RPMI7951 (cell line): ENCODE data around the gene NXPE3. TPM values are rescaled to one million over a fixed set of nuclear protein-coding genes. Genes with fewer than 3 reads are reported as not detected.

ENCODE experiments used
- DNase-seq: peaks from one replicate; pipeline ENCODE4 v3.0.0-alpha.2; 2012; ENCODE audit warnings: low read depth
- total RNA-seq: library from RNA; depleted of rRNA; stranded (reverse); fragments of >200 nt; shearing (Covaris generic); gene quantifications from 2 replicates; pipeline ENCODE4 v1.2.3, GENCODE V29; 2014

Gene NXPE3
- total RNA-seq, 1 experiment from 2014 or later, result 17.1 TPM

- DNase-seq, result peak; percentile 63
Observed at GRCh38 chr3:101828691-101829436, 49.9 kb downstream of the NXPE3 start.

GRCh38 chr3:101829437-101829830 lies 50.4 kb downstream of the NXPE3 start:
- no peak for DNase-seq

- no peak for DNase-seq
Observed at GRCh38 chr3:101829874-101830273, 50.9 kb downstream of the NXPE3 start.

GRCh38 chr3:101833446-101833974 lies 54.5 kb downstream of the NXPE3 start:
- DNase-seq, result no peak

- DNase-seq, result no peak
Observed at GRCh38 chr3:101835676-101836075, 56.7 kb downstream of the NXPE3 start.

GRCh38 chr3:101836160-101836559 lies 57.1 kb downstream of the NXPE3 start:
- no peak for DNase-seq

GRCh38 chr3:101836652-101837598 lies 57.9 kb downstream of the NXPE3 start:
- peak; percentile 47 for DNase-seq

GRCh38 chr3:101838691-101839090 lies 59.7 kb downstream of the NXPE3 start:
- no peak for DNase-seq

- DNase-seq, result no peak
Observed at GRCh38 chr3:101840066-101840465, 61.1 kb downstream of the NXPE3 start.

GRCh38 chr3:101842245-101842934 lies 63.4 kb downstream of the NXPE3 start:
- peak; percentile 69 for DNase-seq

GRCh38 chr3:101842935-101843330 lies 63.9 kb downstream of the NXPE3 start:
- DNase-seq, result no peak

- no peak for DNase-seq
Observed at GRCh38 chr3:101845425-101845824, 66.4 kb downstream of the NXPE3 start.

GRCh38 chr3:101846709-101847108 lies 67.7 kb downstream of the NXPE3 start:
- no peak for DNase-seq

GRCh38 chr3:101847328-101847727 lies 68.3 kb downstream of the NXPE3 start:
- no peak for DNase-seq

GRCh38 chr3:101848326-101848725 lies 69.3 kb downstream of the NXPE3 start:
- no peak for DNase-seq

GRCh38 chr3:101848754-101849713 lies 70.0 kb downstream of the NXPE3 start, which contains the start of gene NFKBIZ:
TSS of gene NFKBIZ (plus strand) at chr3:101849514. CDS start at chr3:101849629, 115 bp downstream.
- DNase-seq, result peak; percentile 94

GRCh38 chr3:101849714-101850245 lies 70.8 kb downstream of the NXPE3 start:
- DNase-seq, result no peak

GRCh38 chr3:101850246-101851051 lies 71.4 kb downstream of the NXPE3 start:
- DNase-seq, result peak; percentile 70

GRCh38 chr3:101851072-101851770 lies 72.2 kb downstream of the NXPE3 start:
- no peak for DNase-seq
